Activated naive CD8-positive, alpha-beta T cell treated with anti-CD3 and anti-CD28 coated beads, Interleukin-2, amount 10 ng/mL, durations not matched to agents 7 days and 5 days (primary cell): ENCODE measurements around the gene TEX51. TPM values are rescaled to one million over a fixed set of nuclear protein-coding genes. Genes with fewer than 3 reads are reported as not detected.

Experiments used
- ATAC-seq: fragments of 150-1000 bp; cut with Tn5 transposase; one replicate; pipeline ENCODE4 v1.10.0; 2021; ENCODE audit warnings: low read depth, moderate library complexity
- POLR2A ChIA-PET: fragments of 350-600 bp; sonication (Branson Sonifier 250); formaldehyde crosslinking; loops from one replicate; lab custom pipeline; 2021; ENCODE audit warnings: antibody characterized with exemption; lab: Charles Lee
- DNase-seq: peaks from one replicate; pipeline ENCODE4 v3.0.0; 2021
- H3K27ac Mint-ChIP-seq: one replicate; pipeline ENCODE4 v1.8.0; 2022; ENCODE audit warnings: mild to moderate bottlenecking, mixed read lengths
- H3K27me3 Mint-ChIP-seq: one replicate; pipeline ENCODE4 v1.8.0; 2022; ENCODE audit warnings: mild to moderate bottlenecking, moderate library complexity, mixed read lengths
- H3K36me3 Mint-ChIP-seq: one replicate; pipeline ENCODE4 v1.8.0; 2021; ENCODE audit warnings: mild to moderate bottlenecking, mixed read lengths
- H3K4me1 Mint-ChIP-seq: one replicate; pipeline ENCODE4 v1.8.0; 2021; ENCODE audit warnings: mixed read lengths
- H3K4me3 Mint-ChIP-seq: one replicate; pipeline ENCODE4 v1.8.0; 2022; ENCODE audit warnings: mild to moderate bottlenecking, moderate library complexity, mixed read lengths
- H3K9me3 Mint-ChIP-seq: one replicate; pipeline ENCODE4 v1.8.0; 2021; ENCODE audit warnings: mixed read lengths
- total RNA-seq, 2 experiments: library from RNA; stranded (reverse); gene quantifications; one replicate each; pipeline ENCODE4 v1.2.3, GENCODE V29; 2021

TEX51 gene
- total RNA-seq, 2 experiments from 2014 or later = not detected

DNA sequence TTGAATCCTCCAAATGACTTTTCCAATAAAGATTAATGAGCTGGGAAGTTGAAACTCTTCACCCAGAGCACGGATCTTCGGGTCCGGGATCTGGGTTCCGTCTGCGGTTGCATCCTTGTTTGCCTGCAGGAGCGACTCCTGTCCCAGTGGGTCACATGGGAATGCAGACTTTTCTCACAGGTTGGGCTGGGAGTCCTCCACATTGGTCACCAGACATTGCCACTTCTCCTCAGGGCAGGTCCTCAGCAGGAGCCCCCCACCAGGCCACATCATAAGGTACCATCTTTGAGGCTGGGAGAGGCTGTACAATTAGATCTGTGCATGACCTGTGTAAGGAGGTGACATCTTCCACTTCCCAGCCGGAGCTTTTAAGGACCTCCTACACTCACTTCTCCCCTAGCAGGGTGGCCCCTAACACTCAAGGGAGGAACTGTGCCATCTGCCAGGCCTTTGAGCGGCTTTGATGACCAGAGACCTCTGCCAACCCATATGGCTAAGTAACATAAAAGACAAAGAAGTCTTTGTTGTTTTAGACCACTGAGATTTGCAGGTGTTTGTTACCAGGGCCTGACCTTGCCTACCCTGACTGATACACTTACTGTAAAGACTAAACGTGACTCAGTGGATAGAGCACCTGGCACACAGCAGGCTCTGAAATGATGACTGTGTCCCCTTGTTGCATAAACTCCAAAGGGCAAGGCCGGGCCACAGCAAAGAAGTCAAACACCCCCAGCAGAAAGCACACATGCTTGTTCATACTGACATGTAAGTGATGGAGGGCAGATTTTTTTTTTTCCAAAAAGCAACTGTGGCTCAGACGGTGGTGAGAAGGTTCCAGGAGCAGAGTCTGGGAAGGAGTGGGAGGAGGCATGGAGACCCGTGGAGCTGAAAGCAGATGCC, 7.9 kb upstream of the TEX51 start:
- Mint-ChIP-seq H3K4me1 (peaks cover 4% of the 10 kb centered on the region), H3K27ac (no peak overlapping the region), H3K4me3 (no peak overlapping the region), H3K27me3 (peaks cover 1% of the 10 kb centered on the region), H3K36me3 (no peaks in the 10 kb centered on the region), H3K9me3 (no peaks in the 10 kb centered on the region)
- DNase-seq (no peak), ATAC-seq (no peak)
- POLR2A ChIA-PET = no interaction called here

DNA sequence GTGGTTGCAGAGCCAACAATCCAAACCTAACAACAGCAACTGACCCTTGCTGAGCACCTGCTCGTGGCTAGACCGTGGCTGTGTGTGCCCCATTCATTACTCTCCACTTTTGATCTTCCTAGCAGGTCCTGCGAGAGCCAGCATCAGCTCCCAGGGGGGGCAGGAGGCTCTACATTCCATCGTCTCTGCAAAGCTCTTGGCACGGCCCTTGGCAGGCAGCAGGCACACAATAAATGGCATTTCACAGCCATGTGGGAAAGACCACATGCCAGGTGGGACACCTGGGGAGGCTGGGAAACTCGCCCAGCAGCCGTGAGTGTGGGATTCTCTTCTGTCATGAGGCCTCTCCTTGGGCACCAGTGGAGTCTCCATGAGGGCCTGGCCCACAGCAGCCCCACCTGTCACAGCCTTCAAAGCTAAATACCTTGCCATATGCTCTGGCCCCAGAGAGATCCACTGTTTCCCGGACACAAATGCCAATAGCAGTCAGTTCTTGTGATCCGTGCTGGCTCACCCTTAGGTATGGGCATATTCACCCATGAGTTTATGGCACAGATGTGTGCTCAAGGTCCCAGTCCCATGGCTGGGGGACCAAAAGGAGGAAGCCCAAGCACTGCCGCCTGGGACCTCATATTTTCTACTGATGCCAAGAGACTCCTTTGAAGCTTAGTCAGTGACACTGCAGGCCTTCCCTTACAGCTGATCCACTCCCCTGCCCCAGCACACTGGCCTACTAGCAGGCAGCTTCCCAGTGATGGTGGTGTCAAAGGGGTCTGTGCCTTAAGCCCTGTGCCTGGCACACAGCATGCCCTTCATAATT, 6.8 kb upstream of the TEX51 start:
- Mint-ChIP-seq H3K4me1 (no peaks in the 10 kb centered on the region), H3K27ac (no peak overlapping the region), H3K4me3 (no peak overlapping the region), H3K9me3 (no peaks in the 10 kb centered on the region), H3K27me3 (peaks cover 1% of the 10 kb centered on the region), H3K36me3 (no peaks in the 10 kb centered on the region)
- ATAC-seq (no peak), DNase-seq (no peak)
- POLR2A ChIA-PET = no interaction called here

DNA sequence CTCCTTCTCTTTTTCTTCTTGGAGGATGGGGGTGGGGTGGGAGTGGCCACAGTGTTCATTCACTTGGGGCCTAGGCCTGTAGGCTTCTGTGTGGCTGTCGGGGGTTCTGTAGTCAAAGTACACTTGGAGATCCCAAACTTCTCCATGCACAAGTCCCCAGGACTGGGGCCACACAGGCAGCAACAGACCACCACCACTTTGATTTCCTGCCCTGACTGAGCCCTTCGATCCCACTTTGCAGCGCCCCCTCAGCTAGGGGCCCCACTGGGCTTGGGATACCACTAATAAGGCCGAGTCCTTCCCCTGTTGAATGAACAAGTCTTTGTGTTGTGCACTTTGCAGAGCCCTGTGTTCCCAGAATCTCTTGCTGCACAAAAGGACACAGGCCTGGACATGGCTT, 5.5 kb upstream of the TEX51 start:
- DNase-seq (no peak), ATAC-seq (no peak)
- H3K36me3 Mint-ChIP-seq = no peaks in the 10 kb centered on the region
- H3K4me3 Mint-ChIP-seq = no peak overlapping the region
- H3K4me1 Mint-ChIP-seq = no peaks in the 10 kb centered on the region
- POLR2A ChIA-PET = no interaction called here
- H3K9me3 Mint-ChIP-seq = no peaks in the 10 kb centered on the region
- H3K27ac Mint-ChIP-seq = no peak overlapping the region
- H3K27me3 Mint-ChIP-seq = peaks cover 1% of the 10 kb centered on the region

DNA sequence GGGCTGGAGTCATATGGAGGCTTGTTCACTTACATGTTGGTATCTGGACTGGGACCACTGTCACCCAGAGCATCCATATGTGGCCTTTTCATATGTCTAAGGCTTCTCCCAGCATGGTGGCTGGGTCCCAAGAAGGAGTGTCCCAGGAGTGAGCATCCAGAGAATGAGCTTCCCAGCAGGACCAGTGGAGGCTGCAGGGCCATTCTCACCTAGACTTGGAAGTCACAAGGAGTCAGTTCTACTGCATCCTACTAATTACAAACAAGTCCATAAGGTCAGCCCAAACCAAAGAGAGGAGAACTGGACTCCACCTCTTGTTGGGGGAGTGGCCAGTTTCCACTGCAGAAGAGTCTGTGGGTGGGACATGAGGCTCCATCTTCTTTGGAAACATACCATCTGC, 5.1 kb upstream of the TEX51 start:
- no peak for DNase-seq
- peaks cover 1% of the 10 kb centered on the region for H3K27me3 Mint-ChIP-seq
- ATAC-seq = no peak
- no peaks in the 10 kb centered on the region for H3K4me1 Mint-ChIP-seq
- H3K9me3 Mint-ChIP-seq = no peaks in the 10 kb centered on the region
- H3K4me3 Mint-ChIP-seq = no peak overlapping the region
- no peaks in the 10 kb centered on the region for H3K36me3 Mint-ChIP-seq
- POLR2A ChIA-PET = no interaction called here
- H3K27ac Mint-ChIP-seq = no peak overlapping the region

DNA sequence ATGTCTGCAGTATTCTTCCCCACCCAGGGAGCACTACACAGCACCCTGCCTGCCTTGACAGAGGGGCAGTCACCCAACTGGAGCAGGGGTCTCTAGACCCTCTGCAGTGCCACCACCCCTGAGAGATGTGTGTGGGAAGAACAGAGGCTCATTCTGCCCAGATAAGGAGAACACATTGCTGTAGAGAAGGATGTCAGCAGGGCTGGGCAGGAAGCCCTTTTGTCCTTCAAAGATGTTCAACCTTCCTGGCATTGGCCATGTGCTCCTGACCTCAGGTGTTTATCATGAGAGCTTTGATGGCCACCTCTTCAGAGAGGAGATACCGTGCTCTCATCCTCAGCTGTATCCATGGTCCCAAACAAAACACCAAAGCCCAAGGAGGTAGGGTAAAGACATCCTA, 4.6 kb upstream of the TEX51 start:
- H3K9me3 Mint-ChIP-seq = no peaks in the 10 kb centered on the region
- H3K36me3 Mint-ChIP-seq = no peaks in the 10 kb centered on the region
- ATAC-seq (no peak), DNase-seq (no peak)
- H3K4me1 Mint-ChIP-seq = no peaks in the 10 kb centered on the region
- POLR2A ChIA-PET = no interaction called here
- H3K27ac Mint-ChIP-seq = no peak overlapping the region
- peaks cover 1% of the 10 kb centered on the region for H3K27me3 Mint-ChIP-seq
- H3K4me3 Mint-ChIP-seq = no peak overlapping the region

DNA sequence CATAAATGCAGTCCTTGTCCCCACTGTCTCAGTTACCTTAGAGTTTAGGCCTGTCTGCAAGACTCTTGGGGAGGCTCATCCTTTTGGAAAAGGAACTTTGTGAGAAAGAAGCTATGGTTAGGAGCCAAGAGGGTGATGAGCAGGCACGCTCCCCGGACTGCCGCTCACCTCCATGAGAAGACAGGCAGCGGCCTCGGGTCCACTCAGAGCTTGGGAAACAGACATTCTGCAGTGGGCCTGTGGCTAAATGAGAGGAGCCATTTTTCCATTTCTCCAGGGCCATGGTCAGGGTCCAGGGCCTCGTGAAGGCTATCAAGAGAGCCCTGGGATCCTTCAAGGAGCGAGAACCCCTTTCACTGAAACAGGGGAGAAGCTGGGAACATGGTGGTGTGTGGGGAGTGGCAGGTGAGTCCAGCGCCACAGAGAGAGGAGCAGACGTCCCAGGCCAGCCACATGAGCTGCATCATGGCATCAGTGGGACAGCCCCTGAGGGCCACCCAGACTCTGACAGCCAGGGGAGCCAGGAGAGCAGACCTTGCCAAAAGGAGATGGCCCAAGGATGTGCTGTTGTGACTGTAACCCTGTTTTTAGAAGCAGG, 4.0 kb upstream of the TEX51 start:
- POLR2A ChIA-PET = no interaction called here
- no peaks in the 10 kb centered on the region for H3K4me1 Mint-ChIP-seq
- H3K36me3 Mint-ChIP-seq = no peaks in the 10 kb centered on the region
- no peak overlapping the region for H3K4me3 Mint-ChIP-seq
- no peak for ATAC-seq
- H3K27me3 Mint-ChIP-seq = peaks cover 1% of the 10 kb centered on the region
- H3K27ac Mint-ChIP-seq = no peak overlapping the region
- no peak for DNase-seq
- no peaks in the 10 kb centered on the region for H3K9me3 Mint-ChIP-seq

DNA sequence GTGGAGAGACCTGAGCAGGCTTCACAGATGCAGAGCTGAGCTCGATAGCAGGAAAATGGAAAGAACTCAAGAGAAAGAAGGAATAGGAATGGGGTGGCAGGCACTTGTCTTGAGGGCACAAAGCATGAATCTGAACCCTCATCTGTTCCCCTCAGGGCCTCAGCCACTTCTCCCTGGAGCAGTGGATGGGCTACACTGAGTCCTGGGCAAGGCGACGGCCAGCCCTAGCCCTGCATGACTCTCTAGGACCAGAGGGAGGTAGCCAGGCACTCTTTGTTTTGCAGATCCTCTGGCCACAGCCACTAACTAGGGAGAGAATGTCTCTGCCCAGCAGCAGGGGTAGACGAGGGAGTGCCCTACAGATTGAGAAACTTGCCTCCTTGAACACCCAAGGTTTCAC, 3.4 kb upstream of the TEX51 start:
- Mint-ChIP-seq H3K27ac (no peak overlapping the region), H3K4me3 (no peak overlapping the region), H3K27me3 (peaks cover 1% of the 10 kb centered on the region), H3K9me3 (no peaks in the 10 kb centered on the region), H3K36me3 (no peaks in the 10 kb centered on the region), H3K4me1 (no peaks in the 10 kb centered on the region)
- DNase-seq (no peak), ATAC-seq (no peak)
- POLR2A ChIA-PET = no interaction called here

DNA sequence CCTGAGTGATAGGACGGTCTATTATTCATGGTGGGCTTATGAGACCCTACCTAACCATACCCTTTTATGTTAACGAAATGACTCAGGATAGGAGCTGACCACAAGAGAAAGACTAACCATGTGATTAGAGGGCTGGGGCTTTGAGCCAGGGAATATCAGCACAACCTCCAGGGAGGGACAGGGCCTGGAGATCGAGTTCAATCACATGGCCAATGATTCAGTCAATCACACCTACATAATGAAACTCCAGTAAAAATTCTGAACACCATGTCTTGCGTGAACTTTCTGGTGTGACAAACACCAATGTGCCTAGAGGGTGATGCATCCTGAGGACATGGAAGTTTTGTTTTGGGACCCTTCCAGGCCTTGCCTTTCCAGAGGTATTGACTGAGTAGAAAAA, 2.2 kb upstream of the TEX51 start:
- H3K4me1 Mint-ChIP-seq = no peaks in the 10 kb centered on the region
- DNase-seq = no peak
- H3K27me3 Mint-ChIP-seq = peaks cover 1% of the 10 kb centered on the region
- ATAC-seq = no peak
- POLR2A ChIA-PET = no interaction called here
- no peaks in the 10 kb centered on the region for H3K9me3 Mint-ChIP-seq
- no peaks in the 10 kb centered on the region for H3K36me3 Mint-ChIP-seq
- H3K4me3 Mint-ChIP-seq = no peak overlapping the region
- no peak overlapping the region for H3K27ac Mint-ChIP-seq

DNA sequence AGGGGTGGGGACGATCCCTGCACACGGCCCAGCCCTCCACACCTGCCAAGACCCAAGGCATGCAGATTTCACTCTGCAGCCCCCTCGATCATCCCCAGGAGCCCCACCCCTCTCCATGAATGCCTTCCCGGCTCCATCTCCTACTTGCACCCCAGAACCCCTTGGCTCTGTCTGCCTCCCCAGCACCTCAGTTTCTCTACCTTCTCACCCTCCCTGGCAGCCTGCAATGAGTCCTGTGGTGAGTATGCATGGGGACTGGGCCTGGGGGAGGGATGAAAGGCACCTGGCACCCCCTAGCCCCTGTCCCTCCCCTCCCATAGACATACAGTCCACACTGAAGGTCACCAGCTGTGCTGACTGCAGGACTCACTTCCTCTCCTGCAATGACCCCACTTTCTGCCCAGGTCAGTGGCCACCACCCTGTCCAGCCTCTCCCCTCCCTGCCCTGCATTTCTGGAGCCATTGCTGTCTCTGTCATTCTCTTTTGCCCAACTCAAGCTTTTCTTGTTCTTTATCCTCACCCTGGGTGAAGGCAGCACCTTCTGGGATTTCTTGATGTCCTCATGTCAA, 1.0 kb downstream of the TEX51 start:
- DNase-seq (no peak), ATAC-seq (no peak)

DNA sequence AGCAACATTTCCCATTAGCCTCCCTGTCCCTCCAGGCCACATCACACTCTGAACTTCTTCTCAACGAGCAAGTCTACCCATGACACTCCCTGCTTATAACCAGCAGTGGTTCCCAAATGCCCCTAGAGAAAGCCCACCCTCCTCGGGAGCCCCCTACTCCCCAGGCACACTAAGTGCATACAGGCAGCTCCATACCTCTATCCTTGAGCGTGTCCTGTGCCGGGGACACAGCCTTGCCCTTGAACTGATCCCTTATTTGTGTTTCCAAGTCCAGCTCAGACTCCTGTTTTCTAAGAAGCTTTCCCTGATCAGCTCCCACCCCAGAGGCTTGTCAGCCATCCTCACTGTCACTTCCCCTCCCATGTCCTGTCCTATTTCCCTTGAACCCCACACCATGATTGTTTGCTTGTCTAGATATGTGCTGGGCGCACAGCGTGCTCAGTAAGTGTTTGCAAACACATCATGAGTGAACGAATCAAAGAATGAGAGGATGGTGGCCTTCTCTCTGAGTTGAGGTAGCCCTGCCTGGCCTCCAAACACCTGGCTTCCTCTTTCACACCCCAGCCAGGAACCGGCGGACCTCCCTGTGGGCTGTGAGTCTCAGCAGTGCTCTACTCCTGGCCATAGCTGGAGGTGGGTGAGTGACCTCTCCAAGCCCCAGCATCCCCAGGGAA, 2.1 kb downstream of the TEX51 start:
- Mint-ChIP-seq H3K4me1 (no peaks in the 10 kb centered on the region), H3K27ac (no peak overlapping the region), H3K9me3 (no peaks in the 10 kb centered on the region), H3K27me3 (peaks cover 3% of the 10 kb centered on the region), H3K36me3 (no peaks in the 10 kb centered on the region), H3K4me3 (no peak overlapping the region)
- POLR2A ChIA-PET = no interaction called here
- DNase-seq (no peak), ATAC-seq (no peak)

More for the DNA sequence above, 1.0 kb downstream of the TEX51 start:
- POLR2A ChIA-PET = no interaction called here
- Mint-ChIP-seq H3K27ac (no peak overlapping the region), H3K36me3 (no peaks in the 10 kb centered on the region), H3K4me1 (no peaks in the 10 kb centered on the region), H3K27me3 (peaks cover 3% of the 10 kb centered on the region), H3K4me3 (no peak overlapping the region), H3K9me3 (no peaks in the 10 kb centered on the region)

DNA sequence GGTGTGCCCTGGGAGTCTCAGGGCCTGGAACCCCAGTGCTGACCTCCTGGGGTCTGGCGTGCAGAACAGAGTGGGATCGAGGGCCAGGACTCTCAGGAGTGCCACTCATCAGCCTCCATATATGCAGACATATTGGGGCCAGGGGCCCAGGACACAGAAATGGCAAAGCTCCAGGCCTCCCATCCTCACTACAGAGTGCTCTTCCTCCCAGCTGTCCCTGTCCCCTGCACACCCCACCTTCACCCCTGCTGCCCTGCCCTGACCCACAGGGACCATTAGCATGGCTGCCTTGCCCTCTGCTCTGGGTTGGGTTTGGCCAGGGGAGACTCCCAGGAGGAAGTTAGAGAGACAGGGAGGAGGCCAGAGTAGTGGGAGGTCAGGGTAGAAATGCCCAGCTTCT, 2.8 kb downstream of the TEX51 start:
- ATAC-seq (no peak), DNase-seq (no peak)
- POLR2A ChIA-PET = no interaction called here
- Mint-ChIP-seq H3K4me1 (no peaks in the 10 kb centered on the region), H3K27me3 (peaks cover 5% of the 10 kb centered on the region), H3K4me3 (no peak overlapping the region), H3K36me3 (no peaks in the 10 kb centered on the region), H3K27ac (no peak overlapping the region), H3K9me3 (no peaks in the 10 kb centered on the region)

DNA sequence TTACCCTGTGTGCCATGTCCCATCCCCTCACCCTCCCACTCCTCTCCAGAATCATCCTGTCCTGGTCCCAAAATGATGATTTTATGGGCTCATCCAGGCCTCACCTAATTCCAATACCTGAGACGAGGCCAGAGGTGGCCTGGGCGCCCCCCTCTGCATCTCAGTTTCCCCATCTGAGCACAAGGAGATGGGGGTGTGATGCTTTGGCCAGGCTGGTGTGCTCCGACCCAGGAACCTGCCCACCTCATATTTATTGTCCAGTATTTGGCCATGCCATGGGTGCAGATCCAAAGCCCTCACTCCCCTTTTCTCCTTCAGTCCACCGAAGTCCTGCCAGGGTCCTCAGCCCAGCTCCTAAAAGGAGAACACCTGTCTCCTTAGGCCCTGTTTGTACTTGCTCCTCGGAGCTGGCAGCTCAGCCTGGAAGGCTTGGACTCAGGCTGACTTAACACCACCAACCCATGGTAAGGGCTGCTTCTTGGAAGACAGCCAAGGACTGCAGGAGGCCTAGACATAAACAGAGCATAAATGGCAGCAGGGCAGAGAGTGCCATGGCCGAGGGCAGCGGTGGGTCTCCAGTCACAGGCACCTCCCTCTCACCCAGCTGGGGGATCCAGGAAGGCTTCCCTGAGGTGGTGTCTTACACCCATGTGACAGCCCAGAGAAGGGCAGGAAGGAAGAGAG, 3.6 kb downstream of the TEX51 start:
- Mint-ChIP-seq H3K4me3 (no peak overlapping the region), H3K9me3 (no peaks in the 10 kb centered on the region), H3K4me1 (no peaks in the 10 kb centered on the region), H3K36me3 (no peaks in the 10 kb centered on the region), H3K27me3 (peaks cover 5% of the 10 kb centered on the region), H3K27ac (no peak overlapping the region)
- DNase-seq (no peak), ATAC-seq (no peak)
- POLR2A ChIA-PET = no interaction called here
